Stomach (tissue), 9 donors: ENCODE data around the gene MYO10. TPM values are rescaled to one million over a fixed set of nuclear protein-coding genes. Genes with fewer than 3 reads are reported as not detected.
"Not testable (repeated sequence)": the region's sequence is repeated elsewhere in the genome, so short reads cannot be mapped to it uniquely, and the experiment has no call there.

Experiments used
- DNase-seq, 2 donors: peaks; one replicate each; pipeline versions ENCODE4 v3.0.0 to v3.0.0-alpha.2; 2013 to 2019
- H3K27ac ChIP-seq, 5 donors: fragments of 200-600 bp in 4 of 5; sonication (generic) in 4 of 5; one replicate each; pipeline ENCODE4 v1.5.1; 2013 to 2019; ENCODE audit warnings: mild to moderate bottlenecking in 1 of 5, moderate library complexity in 1 of 5
- H3K27me3 ChIP-seq, 3 donors: fragments of 200-600 bp; sonication (generic); one replicate each; pipeline ENCODE4 v1.5.1; 2017 to 2019; ENCODE audit warnings: mixed run types in 1 of 3
- H3K36me3 ChIP-seq, 4 donors: fragments of 200-600 bp; sonication (generic); 1 replicate in 3 of 4; 2 replicates in 1 of 4; pipeline ENCODE4 v1.5.1; 2016 to 2019
- H3K4me1 ChIP-seq, 4 donors: fragments of 200-600 bp; sonication (generic); one replicate each; pipeline ENCODE4 v1.5.1; 2016 to 2019
- H3K4me3 ChIP-seq, 4 donors: fragments of 200-600 bp; sonication (generic) in 3 of 4; one replicate each; pipeline ENCODE4 v1.5.1; 2016 to 2019; ENCODE audit warnings: mild to moderate bottlenecking in 1 of 4
- H3K9me3 ChIP-seq, 4 donors: fragments of 200-600 bp; sonication (generic); one replicate each; pipeline ENCODE4 v1.5.1; 2016 to 2019
- EP300 ChIP-seq: sonication (generic); formaldehyde crosslinking; IDR thresholded peaks from one replicate; pipeline ENCODE4 v1.6.1; 2017; ENCODE audit warnings: antibody characterized with exemption
- POLR2A ChIP-seq, 4 donors: fragments of 450-650 bp; IDR thresholded peaks; one replicate each; pipeline ENCODE4 v1.6.1; 2016; ENCODE audit warnings: antibody characterized with exemption in 4 of 4, control low read depth in 2 of 4, mild to moderate bottlenecking in 1 of 4, moderate library complexity in 1 of 4
- POLR2AphosphoS5 ChIP-seq, 3 donors: sonication (generic); formaldehyde crosslinking; IDR thresholded peaks; one replicate each; pipeline ENCODE4 v1.6.1; 2016; ENCODE audit warnings: antibody characterized with exemption in 3 of 3
- WGBS, 5 donors: extraction: QIAGEN DNeasy Blood & Tissue Kit in 3 of 5; methylation state at CpG; one replicate each; pipeline versions ENCODE4 v1.1.5 to v1.1.7; 2013 to 2018; 5-methylcytosine and 5-hydroxymethylcytosine counted together
- intact Hi-C: fragments of 100-400 bp; cut with DNase I; formaldehyde crosslinking; loops from one replicate; pipeline ENCODE4 v1.15.1; 2023; ENCODE audit warnings: low total_unique reads
- polyA plus RNA-seq, 3 donors: library from polyadenylated mRNA; stranded (reverse); fragments of 200-250 nt; gene quantifications; one replicate each; pipeline ENCODE4 v1.2.3, GENCODE V29; 2013
- total RNA-seq, 5 donors: library from RNA; depleted of rRNA; stranded (reverse); fragments of >200 nt; gene quantifications; one replicate each; pipeline versions ENCODE4 v1.1.0 to v1.2.3, GENCODE V29; 2014 to 2016
- TF ChIP-seq, protein P1 (sequence below), 7 experiments: fragments of 450-650 bp in 4 of 7; fragments of 200-600 bp in 3 of 7; sonication (generic) in 3 of 7; IDR thresholded peaks; one replicate each; pipeline ENCODE4 v1.5.1; 2016 to 2019; ENCODE audit warnings: antibody characterized with exemption in 7 of 7, control low read depth in 2 of 7, mild to moderate bottlenecking in 1 of 7
- donor health status: healthy with polysubstance abuse.
- donor health status: Bipolar disorder and iron deficiency.
- donor health status: healthy.

The MYO10 gene
- total and polyA plus RNA-seq, 8 donors = 6.8 to 233 (median 76.5) TPM

DNA sequence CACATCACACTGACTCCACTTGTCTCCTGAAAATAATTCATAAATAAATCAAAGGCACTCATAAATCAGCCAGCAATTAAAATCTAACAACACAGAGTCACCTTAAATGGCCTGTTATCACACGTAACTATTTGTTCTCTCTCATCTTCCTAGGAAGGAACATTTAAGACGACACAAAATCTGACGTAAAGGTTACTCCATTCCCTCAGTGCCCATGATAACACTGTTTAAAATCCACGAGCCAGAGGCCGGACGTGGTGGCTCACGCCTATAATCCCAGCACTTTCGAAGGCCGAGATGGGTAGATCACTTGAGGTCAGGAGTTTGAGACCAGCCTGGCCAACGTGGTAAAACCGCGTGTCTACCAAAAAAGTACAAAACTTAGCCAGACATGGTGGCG is 56.4 kb downstream of the MYO10 start:
- H3K27me3 ChIP-seq = no peaks in the 10 kb centered on the region
- WGBS, 5 donors = 41 to 72% (median 54%) methylated on average over 13 of the region's 13 CpGs
- peaks cover 43 to 78% (median 61%) of the 10 kb centered on the region in 4 donors for H3K4me1 ChIP-seq
- H3K27ac ChIP-seq = peak overlapping the region; percentile 51 to 86 (median 71)
- H3K9me3 ChIP-seq = no peaks in the 10 kb centered on the region
- H3K4me3 ChIP-seq = no peak overlapping the region
- no peak for DNase-seq
- intact Hi-C loops = no loop called here
- no peak for TF ChIP-seq POLR2AphosphoS5 (IDR thresholded peaks at IDR 0.05)
- TF ChIP-seq EP300 = no peak
- TF ChIP-seq POLR2A (IDR thresholded peaks at IDR 0.05) = no peak
- TF ChIP-seq, protein P1, sequence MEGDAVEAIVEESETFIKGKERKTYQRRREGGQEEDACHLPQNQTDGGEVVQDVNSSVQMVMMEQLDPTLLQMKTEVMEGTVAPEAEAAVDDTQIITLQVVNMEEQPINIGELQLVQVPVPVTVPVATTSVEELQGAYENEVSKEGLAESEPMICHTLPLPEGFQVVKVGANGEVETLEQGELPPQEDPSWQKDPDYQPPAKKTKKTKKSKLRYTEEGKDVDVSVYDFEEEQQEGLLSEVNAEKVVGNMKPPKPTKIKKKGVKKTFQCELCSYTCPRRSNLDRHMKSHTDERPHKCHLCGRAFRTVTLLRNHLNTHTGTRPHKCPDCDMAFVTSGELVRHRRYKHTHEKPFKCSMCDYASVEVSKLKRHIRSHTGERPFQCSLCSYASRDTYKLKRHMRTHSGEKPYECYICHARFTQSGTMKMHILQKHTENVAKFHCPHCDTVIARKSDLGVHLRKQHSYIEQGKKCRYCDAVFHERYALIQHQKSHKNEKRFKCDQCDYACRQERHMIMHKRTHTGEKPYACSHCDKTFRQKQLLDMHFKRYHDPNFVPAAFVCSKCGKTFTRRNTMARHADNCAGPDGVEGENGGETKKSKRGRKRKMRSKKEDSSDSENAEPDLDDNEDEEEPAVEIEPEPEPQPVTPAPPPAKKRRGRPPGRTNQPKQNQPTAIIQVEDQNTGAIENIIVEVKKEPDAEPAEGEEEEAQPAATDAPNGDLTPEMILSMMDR (IDR thresholded peaks at IDR 0.05) = no peak
- peaks cover 0 to 17% (median 8%) of the 10 kb centered on the region in 4 donors for H3K36me3 ChIP-seq

- intact Hi-C loops = no loop called here
- 22 to 62% (median 56%) methylated on average over 1 of the region's 1 CpG for WGBS, 5 donors
- TF ChIP-seq POLR2A (IDR thresholded peaks at IDR 0.05) (no peak), EP300 (no peak), POLR2AphosphoS5 (IDR thresholded peaks at IDR 0.05) (no peak)
- TF ChIP-seq, protein P1 (IDR thresholded peaks at IDR 0.05) = no peak
- Histone ChIP-seq H3K36me3 (peaks cover 0 to 19% (median 10%) of the 10 kb centered on the region in 4 donors), H3K4me1 (peaks cover 38 to 73% (median 57%) of the 10 kb centered on the region in 4 donors), H3K4me3 (no peak overlapping the region), H3K27ac (peak overlapping the region; percentile 51 to 83 (median 61)), H3K9me3 (no peaks in the 10 kb centered on the region), H3K27me3 (no peaks in the 10 kb centered on the region)
- DNase-seq = no peak
Measured at GRCh38 chr5:16879191-16879590, 56.9 kb downstream of the MYO10 start.

- TF ChIP-seq EP300 (no peak), POLR2A (IDR thresholded peaks at IDR 0.05) (no peak), POLR2AphosphoS5 (IDR thresholded peaks at IDR 0.05) (no peak)
- TF ChIP-seq, protein P1 (IDR thresholded peaks at IDR 0.05) = no peak
- Histone ChIP-seq H3K27ac (peak overlapping the region in 3 of 5 donors; percentile 1 to 83 (median 29)), H3K27me3 (no peaks in the 10 kb centered on the region), H3K36me3 (peaks cover 6 to 30% (median 19%) of the 10 kb centered on the region in 4 donors), H3K4me1 (peaks cover 31 to 55% (median 40%) of the 10 kb centered on the region in 4 donors), H3K4me3 (no peak overlapping the region), H3K9me3 (peaks cover 0 to 10% (median 0%) of the 10 kb centered on the region in 4 donors)
- 63 to 82% (median 79%) methylated on average over 9 of the region's 9 CpGs for WGBS, 5 donors
- DNase-seq = no peak
- intact Hi-C loops = no loop called here
Measured at GRCh38 chr5:16877267-16877935, 58.7 kb downstream of the MYO10 start.

DNA sequence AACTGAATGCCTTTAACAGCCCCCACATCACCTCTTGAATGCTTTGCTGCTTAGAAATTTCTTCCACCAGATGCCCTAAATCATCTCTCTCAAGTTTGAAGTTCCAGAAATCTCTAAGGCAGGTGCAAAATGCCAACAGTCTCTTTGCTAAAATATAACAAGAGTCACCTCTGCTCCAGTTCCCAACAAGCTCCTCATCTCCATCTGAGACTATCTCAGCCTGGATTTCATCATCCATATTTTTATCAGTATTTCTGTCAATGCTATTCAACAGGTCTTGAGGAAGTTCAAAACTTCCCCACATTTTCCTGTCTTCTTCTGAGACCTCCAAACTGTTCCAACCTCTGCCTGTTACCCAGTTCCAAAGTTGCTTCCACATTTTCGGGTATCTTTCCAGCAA is 61.7 kb downstream of the MYO10 start:
- intact Hi-C loops, H3K27me3 ChIP-seq, DNase-seq, H3K4me3 ChIP-seq: not testable (repeated sequence)
- H3K36me3 ChIP-seq = peaks cover 6 to 30% (median 19%) of the 10 kb centered on the region in 4 donors
- peaks cover 2 to 39% (median 25%) of the 10 kb centered on the region in 4 donors for H3K4me1 ChIP-seq
- H3K27ac ChIP-seq = peak overlapping the region in 1 of 5 donors; percentile 83
- 90 to 97% (median 93%) methylated on average over 1 of the region's 1 CpG for WGBS, 5 donors
- H3K9me3 ChIP-seq = peaks cover 0 to 10% (median 0%) of the 10 kb centered on the region in 4 donors
